ENCODE results near the gene TRIM15. TPM values are rescaled to one million over a fixed set of nuclear protein-coding genes. Genes with fewer than 3 reads are reported as not detected.

TRIM15 gene
- total and polyA plus RNA-seq, 9 donors, result 0.72 TPM; not detected in 8

GRCh38 chr6:30169658-30170614 is 6.6 kb downstream of the TRIM15 start:
- Histone ChIP-seq H3K4me1 (ENCODE audit: insufficient read depth) (peaks cover 4% of the 10 kb centered on the region), H3K9me3 (no peaks in the 10 kb centered on the region), H3K27me3 (no peaks in the 10 kb centered on the region), H3K4me3 (no peak overlapping the region), H3K36me3 (no peaks in the 10 kb centered on the region), H3K27ac (no peak overlapping the region)
- no peak for DNase-seq
- intact Hi-C loops (cut with DNase I), result no loop called here
- TF ChIP-seq EP300 (IDR thresholded peaks at IDR 0.05), result no peak
- no peak for TF ChIP-seq CTCF (IDR thresholded peaks at IDR 0.05)
- TF ChIP-seq POLR2A (IDR thresholded peaks at IDR 0.05), result no peak
- 23 to 28% (median 25%) methylated on average over 7 of the region's 7 CpGs for WGBS, 3 donors

- TF ChIP-seq EP300 (IDR thresholded peaks at IDR 0.05), result no peak
- TF ChIP-seq CTCF (IDR thresholded peaks at IDR 0.05), result no peak
- TF ChIP-seq POLR2A (IDR thresholded peaks at IDR 0.05), result no peak
- Histone ChIP-seq H3K36me3 (no peaks in the 10 kb centered on the region), H3K9me3 (no peaks in the 10 kb centered on the region), H3K4me3 (no peak overlapping the region), H3K27me3 (no peaks in the 10 kb centered on the region), H3K4me1 (ENCODE audit: insufficient read depth) (peaks cover 4% of the 10 kb centered on the region), H3K27ac (no peak overlapping the region)
- intact Hi-C loops (cut with DNase I), result no loop called here
- 5 to 10% (median 6%) methylated on average over 61 to 62 of the region's 62 CpGs for WGBS, 3 donors
- peak in 2 of 5 donors; percentile 24 to 57 for DNase-seq
These were observed 8.5 kb downstream of the TRIM15 start for GRCh38 chr6:30171677-30172471.

GRCh38 chr6:30172681-30173080 is 9.3 kb downstream of the TRIM15 start:
- H3K36me3 ChIP-seq, result no peaks in the 10 kb centered on the region
- 88 to 92% (median 91%) methylated on average over 4 of the region's 4 CpGs for WGBS, 3 donors
- H3K9me3 ChIP-seq, result no peaks in the 10 kb centered on the region
- DNase-seq, result no peak
- intact Hi-C loops (cut with DNase I), result no loop called here
- H3K27me3 ChIP-seq, result no peaks in the 10 kb centered on the region
- H3K4me1 ChIP-seq (ENCODE audit: insufficient read depth), result peaks cover 4% of the 10 kb centered on the region
- H3K4me3 ChIP-seq, result no peak overlapping the region
- H3K27ac ChIP-seq, result no peak overlapping the region
- TF ChIP-seq EP300 (IDR thresholded peaks at IDR 0.05), result no peak
- TF ChIP-seq CTCF (IDR thresholded peaks at IDR 0.05), result no peak
- TF ChIP-seq POLR2A (IDR thresholded peaks at IDR 0.05), result no peak

- Histone ChIP-seq H3K4me3 (no peak overlapping the region), H3K27me3 (no peaks in the 10 kb centered on the region), H3K9me3 (no peaks in the 10 kb centered on the region), H3K27ac (no peak overlapping the region), H3K4me1 (ENCODE audit: insufficient read depth) (peaks cover 4% of the 10 kb centered on the region), H3K36me3 (no peaks in the 10 kb centered on the region)
- no peak for TF ChIP-seq POLR2A (IDR thresholded peaks at IDR 0.05)
- no peak for TF ChIP-seq EP300 (IDR thresholded peaks at IDR 0.05)
- TF ChIP-seq CTCF (IDR thresholded peaks at IDR 0.05), result no peak
- no peak for DNase-seq
- whole genome bisulfite sequencing, 3 donors, result 68 to 76% (median 73%) methylated on average over 2 of the region's 2 CpGs
- intact Hi-C loops (cut with DNase I), result no loop called here
These were observed 12.4 kb downstream of the TRIM15 start for GRCh38 chr6:30175765-30176164.

All from ovary (tissue), 9 donors.